Body of pancreas (tissue), 4 donors: ENCODE results near the gene ST6GALNAC6. TPM values are rescaled to one million over a fixed set of nuclear protein-coding genes. Genes with fewer than 3 reads are reported as not detected.
A peak's percentile ranks its signal among the peaks of the same experiment; 100 is the strongest.
"Not testable (repeated sequence)": the region's sequence is repeated elsewhere in the genome, so short reads cannot be mapped to it uniquely, and the experiment has no call there.

ENCODE experiments used
- ATAC-seq: fragments of 150-250 bp; one replicate; pipeline ENCODE4 v1.9.1; 2016
- DNase-seq, 4 donors: peaks; one replicate each; pipeline ENCODE4 v3.0.0-alpha.2; 2019
- H3K27ac ChIP-seq, 4 donors: fragments of 200-600 bp; sonication (generic); 1 replicate in 3 of 4; 2 replicates in 1 of 4; pipeline versions ENCODE4 v1.5.1 to v1.6.1; 2016 to 2019; ENCODE audit warnings: mild to moderate bottlenecking in 1 of 4, mixed read lengths in 1 of 4, moderate library complexity in 1 of 4
- H3K27me3 ChIP-seq, 2 donors: fragments of 200-600 bp; sonication (generic); one replicate each; pipeline ENCODE4 v1.6.0; 2016; ENCODE audit warnings: mild to moderate bottlenecking in 1 of 2
- H3K36me3 ChIP-seq, 2 donors: fragments of 200-600 bp; sonication (generic); replicated peaks in 1 of 2; 2 replicates each; pipeline ENCODE4 v1.5.1; 2016; ENCODE audit warnings: low read depth in 2 of 2; ENCODE audit not compliant: insufficient read depth in 1 of 2
- H3K4me1 ChIP-seq: fragments of 200-600 bp; sonication (generic); one replicate; pipeline ENCODE4 v1.6.0; 2016
- H3K4me3 ChIP-seq, 2 donors: fragments of 200-600 bp; sonication (generic); 1 replicate in 1 of 2; 2 replicates in 1 of 2; pipeline ENCODE4 v1.5.1; 2016 to 2019
- H3K9me3 ChIP-seq, 3 donors: fragments of 200-600 bp; sonication (generic); 1 replicate in 2 of 3; 2 replicates in 1 of 3; pipeline ENCODE4 v1.5.1; 2016
- POLR2A ChIP-seq, 3 donors: fragments of 450-650 bp; IDR thresholded peaks; one replicate each; pipeline ENCODE4 v1.6.1; 2016; ENCODE audit warnings: antibody characterized with exemption in 3 of 3, mild to moderate bottlenecking in 2 of 3
- WGBS, 2 donors: methylation state at CpG; one replicate each; pipeline ENCODE4 v1.1.5; 2017; 5-methylcytosine and 5-hydroxymethylcytosine counted together
- intact Hi-C: fragments of 100-400 bp; cut with DNase I; formaldehyde crosslinking; loops from one replicate; pipeline ENCODE4 v1.15.1; 2023
- total RNA-seq, 2 donors: library from RNA; depleted of rRNA; stranded (reverse); fragments of >200 nt; gene quantifications; one replicate each; pipeline ENCODE4 v1.1.0, GENCODE V29; 2016
- TF ChIP-seq, protein P1 (sequence below), 7 experiments: fragments of 450-650 bp in 4 of 7; fragments of 200-600 bp in 3 of 7; sonication (generic) in 3 of 7; IDR thresholded peaks; one replicate each; pipeline ENCODE4 v1.5.1; 2016 to 2019; ENCODE audit warnings: antibody characterized with exemption in 7 of 7

The ST6GALNAC6 gene
- total RNA-seq, 2 donors from 2014 or later, result 46.1 to 66.7 TPM

DNA sequence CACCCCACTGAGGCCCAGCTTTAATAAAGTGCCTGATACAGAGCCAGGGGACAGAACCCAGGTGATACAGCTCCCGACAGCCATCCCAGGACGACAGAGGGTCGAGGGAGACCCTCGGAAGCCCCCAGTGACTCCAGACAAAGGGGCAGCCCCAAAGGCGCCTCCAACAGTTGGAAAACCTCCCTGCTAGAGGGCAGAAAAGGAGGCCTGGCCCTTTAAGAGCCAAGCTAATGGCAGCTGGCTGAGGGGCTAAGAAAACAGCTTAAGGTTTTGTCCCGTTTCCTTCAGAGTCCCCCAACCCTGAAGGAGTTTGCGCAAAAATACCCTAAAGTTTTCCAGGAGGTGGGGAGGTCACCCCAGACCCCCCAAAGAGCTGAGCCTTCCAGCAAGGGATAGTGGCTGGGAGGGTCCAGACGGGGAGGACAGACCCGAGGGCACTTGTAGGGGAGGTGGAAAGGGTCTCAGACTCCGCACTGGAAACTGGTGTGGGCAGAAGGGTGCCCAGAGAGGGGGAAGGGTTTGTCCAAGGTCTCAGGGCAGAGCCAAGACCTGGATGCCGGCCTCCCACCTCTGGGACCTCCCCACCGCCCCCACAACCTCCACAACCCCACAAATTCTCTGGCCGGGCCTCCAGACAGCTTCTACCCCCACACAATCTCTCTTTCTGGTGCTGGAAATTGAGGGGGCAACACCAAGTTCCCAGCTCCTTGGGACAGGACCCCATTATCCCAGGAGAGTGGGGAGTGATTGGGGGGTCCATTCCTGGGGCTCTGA lies 13.7 kb downstream of the ST6GALNAC6 start:
- Histone ChIP-seq H3K27me3 (no peaks in the 10 kb centered on the region), H3K9me3 (no peaks in the 10 kb centered on the region), H3K4me3 (no peak overlapping the region), H3K27ac (peak overlapping the region in 3 of 4 donors; percentile 65 to 82 (median 81)), H3K4me1 (peaks cover 29% of the 10 kb centered on the region), H3K36me3 (peaks cover 5 to 14% of the 10 kb centered on the region in 2 donors)
- TF ChIP-seq, protein P1, sequence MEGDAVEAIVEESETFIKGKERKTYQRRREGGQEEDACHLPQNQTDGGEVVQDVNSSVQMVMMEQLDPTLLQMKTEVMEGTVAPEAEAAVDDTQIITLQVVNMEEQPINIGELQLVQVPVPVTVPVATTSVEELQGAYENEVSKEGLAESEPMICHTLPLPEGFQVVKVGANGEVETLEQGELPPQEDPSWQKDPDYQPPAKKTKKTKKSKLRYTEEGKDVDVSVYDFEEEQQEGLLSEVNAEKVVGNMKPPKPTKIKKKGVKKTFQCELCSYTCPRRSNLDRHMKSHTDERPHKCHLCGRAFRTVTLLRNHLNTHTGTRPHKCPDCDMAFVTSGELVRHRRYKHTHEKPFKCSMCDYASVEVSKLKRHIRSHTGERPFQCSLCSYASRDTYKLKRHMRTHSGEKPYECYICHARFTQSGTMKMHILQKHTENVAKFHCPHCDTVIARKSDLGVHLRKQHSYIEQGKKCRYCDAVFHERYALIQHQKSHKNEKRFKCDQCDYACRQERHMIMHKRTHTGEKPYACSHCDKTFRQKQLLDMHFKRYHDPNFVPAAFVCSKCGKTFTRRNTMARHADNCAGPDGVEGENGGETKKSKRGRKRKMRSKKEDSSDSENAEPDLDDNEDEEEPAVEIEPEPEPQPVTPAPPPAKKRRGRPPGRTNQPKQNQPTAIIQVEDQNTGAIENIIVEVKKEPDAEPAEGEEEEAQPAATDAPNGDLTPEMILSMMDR (IDR thresholded peaks at IDR 0.05), result no peak
- DNase-seq, result no peak
- intact Hi-C loops, result no loop called here
- no peak for ATAC-seq
- WGBS, 2 donors, result 82 to 92% methylated on average over 11 to 13 of the region's 13 CpGs

- H3K4me3 ChIP-seq, result no peak overlapping the region
- H3K27me3 ChIP-seq, result no peaks in the 10 kb centered on the region
- H3K27ac ChIP-seq, result peak overlapping the region; percentile 65 to 82 (median 73)
- peaks cover under 1 to 12% of the 10 kb centered on the region in 2 donors for H3K36me3 ChIP-seq
- 75 to 85% methylated on average over 11 to 15 of the region's 15 CpGs for WGBS, 2 donors
- TF ChIP-seq POLR2A (IDR thresholded peaks at IDR 0.05), result no peak
- TF ChIP-seq, protein P1 (IDR thresholded peaks at IDR 0.05), result no peak
- DNase-seq, result no peak
- ATAC-seq, result no peak
- no peaks in the 10 kb centered on the region for H3K9me3 ChIP-seq
- intact Hi-C loops, result no loop called here
- H3K4me1 ChIP-seq, result peaks cover 29% of the 10 kb centered on the region
Measured at GRCh38 chr9:127884976-127885490, 14.4 kb downstream of the ST6GALNAC6 start.

DNA sequence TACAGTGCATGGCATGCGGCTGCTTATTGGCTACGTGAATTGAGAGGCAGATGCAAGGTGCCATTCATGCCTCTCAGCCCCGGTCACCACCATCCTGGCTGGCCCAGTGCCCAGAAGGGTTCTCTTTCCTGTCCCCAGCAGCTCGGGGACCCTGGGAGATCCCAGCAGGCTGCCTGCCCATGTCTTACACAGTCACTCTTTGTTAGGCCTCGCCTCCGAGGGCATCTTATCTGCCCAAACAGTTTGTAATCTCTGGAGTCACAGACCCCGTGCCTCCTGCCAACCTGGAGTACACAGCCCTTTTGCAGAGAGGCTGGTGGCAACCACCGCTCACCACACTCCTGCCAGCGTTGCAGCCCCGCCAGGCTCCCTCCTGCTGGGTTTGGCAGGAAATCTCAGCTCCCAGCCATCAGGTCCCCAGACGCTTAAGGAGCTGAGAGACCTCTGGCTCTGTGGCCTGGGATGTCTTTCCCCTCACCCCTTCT lies 14.9 kb downstream of the ST6GALNAC6 start:
- Histone ChIP-seq H3K9me3 (no peaks in the 10 kb centered on the region), H3K4me1 (peaks cover 29% of the 10 kb centered on the region), H3K4me3 (no peak overlapping the region), H3K27ac (peak overlapping the region; percentile 25 to 82 (median 73)), H3K27me3 (no peaks in the 10 kb centered on the region), H3K36me3 (peaks cover 0 to 12% of the 10 kb centered on the region in 2 donors)
- intact Hi-C loops, result no loop called here
- TF ChIP-seq POLR2A (IDR thresholded peaks at IDR 0.05), result peak in 2 of 3 donors; percentile 22 to 23
- TF ChIP-seq, protein P1 (IDR thresholded peaks at IDR 0.05), result no peak
- WGBS, 2 donors, result 14 to 17% methylated on average over 1 to 11 of the region's 11 CpGs
- ATAC-seq, result peak; percentile 87
- DNase-seq, result peak; percentile 76 to 84 (median 82)

GRCh38 chr9:127883959-127884358 lies 15.4 kb downstream of the ST6GALNAC6 start:
- no peak for DNase-seq
- Histone ChIP-seq H3K9me3 (no peaks in the 10 kb centered on the region), H3K36me3 (peaks cover 0 to 12% of the 10 kb centered on the region in 2 donors), H3K27me3 (no peaks in the 10 kb centered on the region), H3K4me1 (peaks cover 29% of the 10 kb centered on the region), H3K4me3 (no peak overlapping the region), H3K27ac (peak overlapping the region; percentile 25 to 82 (median 73))
- intact Hi-C loops, result no loop called here
- ATAC-seq, result peak; percentile 4
- WGBS, 2 donors, result 59 to 77% methylated on average over 6 to 7 of the region's 7 CpGs
- TF ChIP-seq, protein P1 (IDR thresholded peaks at IDR 0.05), result no peak

DNA sequence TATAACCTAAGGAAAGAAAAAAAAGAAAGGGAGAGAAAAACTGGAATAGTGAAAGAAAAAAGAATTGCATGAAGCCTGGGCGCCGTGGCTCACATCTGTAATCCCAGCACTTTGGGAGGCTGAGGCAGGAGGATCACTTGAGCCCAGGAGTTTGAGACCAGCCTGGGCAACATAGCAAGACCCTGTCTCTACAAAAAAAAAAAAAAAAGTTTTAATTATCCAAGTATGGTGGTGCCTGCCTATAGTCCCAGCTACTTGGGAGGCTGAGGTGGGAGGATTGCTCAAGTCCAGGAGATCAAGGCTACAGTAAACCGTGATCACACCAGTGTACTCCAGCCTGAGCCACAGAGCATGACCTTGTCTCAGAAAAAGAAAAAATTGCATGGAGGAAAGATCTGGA lies 17.7 kb downstream of the ST6GALNAC6 start:
- ATAC-seq, H3K36me3 ChIP-seq, H3K4me3 ChIP-seq, H3K9me3 ChIP-seq, intact Hi-C loops, H3K27ac ChIP-seq, DNase-seq, H3K27me3 ChIP-seq: not testable (repeated sequence)
- H3K4me1 ChIP-seq, result peaks cover 42% of the 10 kb centered on the region
- 80 to 81% methylated on average over 3 of the region's 3 CpGs for WGBS, 2 donors
